Forelimb muscle (tissue), 1 donor: Measurements from ENCODE around the gene IL34. TPM values are rescaled to one million over a fixed set of nuclear protein-coding genes. Genes with fewer than 3 reads are reported as not detected.
"Not testable (repeated sequence)": the region's sequence is repeated elsewhere in the genome, so short reads cannot be mapped to it uniquely, and the experiment has no call there.

ENCODE experiments used
- DNase-seq: peaks from one replicate; pipeline ENCODE4 v3.0.0-alpha.2; 2013; ENCODE audit warnings: low read depth
- polyA plus RNA-seq: library from polyadenylated mRNA; unstranded; fragments of 120-200 nt; gene quantifications from one replicate; pipeline ENCODE4 v1.2.1, GENCODE V29; 2013; ENCODE audit not compliant: insufficient read length

The IL34 gene
- polyA plus RNA-seq, 1 donor = 5.0 TPM

DNA sequence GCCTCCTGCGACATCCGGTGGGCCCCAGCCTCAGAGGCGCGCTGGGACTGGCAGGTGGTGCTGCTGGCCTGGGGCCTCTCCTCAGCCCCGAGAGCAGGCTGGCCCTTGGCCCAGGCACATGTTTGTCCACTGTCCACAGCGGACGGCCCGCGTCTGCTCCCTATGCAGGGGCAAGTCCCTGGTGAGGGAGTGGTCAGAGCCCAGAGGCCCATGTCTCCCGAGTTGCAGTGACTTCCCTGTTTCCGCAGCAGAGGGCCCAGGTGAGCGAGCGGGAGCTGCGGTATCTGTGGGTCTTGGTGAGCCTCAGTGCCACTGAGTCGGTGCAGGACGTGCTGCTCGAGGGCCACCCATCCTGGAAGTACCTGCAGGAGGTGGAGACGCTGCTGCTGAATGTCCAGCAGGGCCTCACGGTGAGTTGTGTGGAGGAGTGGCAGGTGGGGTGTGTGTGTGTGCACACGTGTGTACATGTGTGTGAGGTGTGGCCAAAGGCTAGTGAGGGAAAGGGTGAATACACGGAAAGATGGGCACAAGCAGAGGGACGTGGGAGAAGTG, 10.4 kb downstream of the IL34 start:
- DNase-seq = no peak

DNA sequence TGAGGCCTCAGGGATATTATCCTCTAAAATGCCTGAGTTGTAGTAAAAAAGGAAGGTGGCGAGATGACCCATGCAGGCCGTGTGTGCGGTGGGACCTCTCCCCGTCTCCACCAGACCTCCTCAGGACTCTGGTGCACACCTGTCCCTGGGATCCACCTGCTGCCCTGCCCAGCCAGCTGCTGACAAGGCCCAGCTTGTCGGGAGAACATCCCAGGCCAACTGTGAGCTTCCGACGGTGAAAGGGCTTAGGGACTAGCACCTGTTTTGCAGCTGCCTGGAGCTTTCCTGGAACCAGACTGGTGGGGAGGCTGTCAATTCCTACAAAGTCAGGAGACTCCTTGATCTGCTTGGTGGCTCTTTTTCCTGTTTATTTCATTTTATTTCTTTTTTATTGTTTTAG, 11.6 kb downstream of the IL34 start:
- no peak for DNase-seq

DNA sequence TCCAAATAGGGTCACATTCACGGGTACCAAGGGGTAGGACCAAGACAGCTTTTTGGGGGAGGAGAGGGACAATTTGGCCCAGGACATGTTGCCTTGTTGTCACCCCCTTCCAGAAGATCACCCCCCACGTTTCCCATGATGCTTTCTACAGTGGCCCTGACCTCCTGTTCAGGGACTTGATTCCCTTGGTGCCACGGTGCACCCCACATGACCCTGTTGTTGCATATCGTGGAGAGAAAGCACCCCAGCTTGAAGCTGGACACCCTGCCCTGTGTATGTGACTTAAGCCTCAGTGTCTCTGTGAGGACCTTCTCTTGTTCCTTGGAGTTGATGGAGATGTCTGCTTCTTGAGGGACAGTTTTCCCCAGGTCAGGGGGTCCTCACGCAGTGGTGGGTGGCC, 12.6 kb downstream of the IL34 start:
- no peak for DNase-seq

DNA sequence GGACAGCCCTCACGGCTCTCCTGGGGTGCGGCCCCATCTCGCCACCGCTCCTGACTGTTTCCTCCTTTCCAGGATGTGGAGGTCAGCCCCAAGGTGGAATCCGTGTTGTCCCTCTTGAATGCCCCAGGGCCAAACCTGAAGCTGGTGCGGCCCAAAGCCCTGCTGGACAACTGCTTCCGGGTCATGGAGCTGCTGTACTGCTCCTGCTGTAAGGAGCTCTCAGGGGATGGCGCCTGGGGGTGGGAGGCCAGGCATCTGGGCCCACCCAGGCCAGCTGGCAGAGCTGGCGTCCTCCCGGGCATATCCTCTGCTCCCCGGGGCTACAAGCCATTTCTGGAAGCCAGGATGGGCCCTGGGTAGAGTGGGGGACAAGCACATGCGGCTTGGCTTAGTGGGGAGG, 13.2 kb downstream of the IL34 start:
- DNase-seq = no peak

DNA sequence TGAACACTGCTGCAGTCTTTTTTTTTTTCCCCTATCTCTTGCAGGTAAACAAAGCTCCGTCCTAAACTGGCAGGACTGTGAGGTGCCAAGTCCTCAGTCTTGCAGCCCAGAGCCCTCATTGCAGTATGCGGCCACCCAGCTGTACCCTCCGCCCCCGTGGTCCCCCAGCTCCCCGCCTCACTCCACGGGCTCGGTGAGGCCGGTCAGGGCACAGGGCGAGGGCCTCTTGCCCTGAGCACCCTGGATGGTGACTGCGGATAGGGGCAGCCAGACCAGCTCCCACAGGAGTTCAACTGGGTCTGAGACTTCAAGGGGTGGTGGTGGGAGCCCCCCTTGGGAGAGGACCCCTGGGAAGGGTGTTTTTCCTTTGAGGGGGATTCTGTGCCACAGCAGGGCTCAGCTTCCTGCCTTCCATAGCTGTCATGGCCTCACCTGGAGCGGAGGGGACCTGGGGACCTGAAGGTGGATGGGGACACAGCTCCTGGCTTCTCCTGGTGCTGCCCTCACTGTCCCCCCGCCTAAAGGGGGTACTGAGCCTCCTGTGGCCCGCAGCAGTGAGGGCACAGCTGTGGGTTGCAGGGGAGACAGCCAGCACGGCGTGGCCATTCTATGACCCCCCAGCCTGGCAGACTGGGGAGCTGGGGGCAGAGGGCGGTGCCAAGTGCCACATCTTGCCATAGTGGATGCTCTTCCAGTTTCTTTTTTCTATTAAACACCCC, 13.8 kb downstream of the IL34 start:
- DNase-seq = no peak

DNA sequence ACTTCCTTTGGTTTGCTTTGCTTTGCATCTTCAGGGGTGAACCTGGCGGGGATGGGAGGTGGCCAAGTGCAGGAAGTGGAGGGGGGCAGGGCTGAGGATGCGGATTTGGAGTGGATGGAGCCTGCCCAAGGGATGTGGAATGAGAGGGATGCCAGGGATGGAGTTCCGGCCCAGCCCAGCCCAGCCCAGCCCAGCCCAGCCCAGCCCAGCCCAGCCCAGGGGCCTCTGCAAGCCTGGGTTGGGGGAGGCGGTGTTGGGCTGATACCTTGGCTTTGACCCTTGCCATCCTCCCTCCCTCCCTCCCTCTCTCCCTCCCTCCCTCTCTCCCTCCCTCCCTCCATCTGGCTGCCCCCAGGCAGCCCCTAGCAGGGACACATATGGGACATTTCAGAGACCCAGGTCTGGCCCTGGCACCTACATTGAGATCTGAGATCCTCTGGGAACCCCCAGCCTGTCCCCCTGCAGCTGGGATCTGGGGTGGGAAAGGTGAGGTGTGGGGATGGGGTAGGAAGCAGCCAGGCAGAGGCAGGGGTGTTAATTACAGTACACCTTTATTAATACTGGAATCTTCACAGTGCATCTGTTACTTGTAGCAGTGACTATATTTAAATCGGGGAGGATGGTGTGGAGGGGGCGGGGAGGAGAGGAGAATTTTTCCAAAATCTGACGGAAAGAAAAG, 14.5 kb downstream of the IL34 start:
- DNase-seq = no peak

DNA sequence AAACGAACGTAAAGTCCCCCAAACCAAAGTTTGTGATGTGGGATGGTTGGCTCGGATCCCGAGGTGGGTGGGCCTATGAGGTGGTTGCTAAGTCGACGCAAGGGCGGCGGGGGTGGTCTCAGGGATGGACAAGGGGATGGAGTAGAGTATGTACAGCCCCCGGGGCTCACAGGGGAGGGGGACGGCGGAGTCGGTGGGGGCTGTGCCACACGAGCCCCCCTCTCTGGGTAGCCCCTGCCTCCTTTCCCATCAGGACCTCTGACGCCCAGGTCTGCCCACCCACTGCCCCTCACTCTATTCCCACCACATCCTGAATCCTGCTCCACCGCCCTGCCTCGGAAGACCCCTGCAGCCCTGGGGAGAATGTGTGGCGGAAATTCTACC, 15.2 kb downstream of the IL34 start:
- no peak for DNase-seq

DNA sequence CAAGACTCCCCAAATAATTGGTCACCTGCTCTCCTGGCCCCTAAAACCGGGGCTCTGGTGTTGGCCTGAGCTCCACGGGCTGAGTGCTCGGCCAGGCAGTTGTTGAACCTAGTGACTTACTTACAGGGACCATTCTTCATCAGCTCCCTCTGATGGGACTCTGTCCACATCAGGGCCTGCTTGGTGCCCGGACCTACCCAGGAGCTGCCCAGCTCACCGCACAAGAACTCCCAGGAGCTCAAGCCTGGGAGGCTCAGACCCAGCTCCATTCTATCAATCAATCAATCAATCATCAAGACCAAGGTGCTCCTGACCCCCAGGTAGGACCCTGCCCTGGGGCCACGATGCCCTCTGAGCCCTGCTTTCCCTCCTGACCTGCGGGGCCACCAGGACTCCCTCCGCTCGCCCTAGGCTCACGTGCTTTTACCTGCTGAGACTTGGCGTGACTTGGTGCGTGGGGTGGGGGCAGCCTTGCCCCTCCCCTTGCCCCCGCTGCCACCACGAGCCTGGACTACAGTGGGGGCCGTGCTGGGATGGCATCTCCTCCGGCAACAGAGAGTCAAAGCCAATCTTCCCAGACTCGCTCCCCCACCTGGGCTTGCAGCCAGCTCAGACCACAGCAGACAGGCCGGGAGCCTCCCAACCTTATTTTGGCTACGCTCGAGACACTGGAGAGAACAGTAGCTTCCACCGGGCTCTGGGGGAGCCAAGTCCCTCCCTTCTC, 15.7 kb downstream of the IL34 start:
- no peak for DNase-seq

DNA sequence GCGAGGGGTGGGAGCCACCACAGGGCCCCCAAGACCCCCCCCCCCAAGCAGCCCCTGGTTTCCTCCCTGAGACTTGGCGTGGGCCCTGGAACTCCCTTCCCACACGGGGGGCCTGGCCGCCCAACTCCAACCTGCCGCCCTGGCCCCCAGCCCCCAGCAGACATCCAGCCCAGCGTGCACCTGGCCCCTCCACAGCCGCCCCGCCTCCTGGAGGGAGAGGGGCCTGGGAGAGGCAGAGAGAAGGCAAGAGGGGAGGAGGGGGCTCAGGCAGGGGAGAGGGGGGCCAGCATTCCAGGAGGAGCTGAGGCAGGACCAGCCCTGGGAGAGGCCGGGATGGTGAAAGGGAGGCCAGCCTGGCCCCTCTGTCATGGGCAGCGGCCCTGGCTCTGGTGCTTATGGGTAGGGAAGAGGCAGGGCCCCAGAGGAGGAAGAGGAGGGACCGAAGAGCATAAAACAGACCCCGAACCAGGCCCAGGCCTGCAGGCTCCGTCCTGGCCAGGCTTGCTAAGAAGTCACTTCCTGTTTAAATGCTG, 16.7 kb downstream of the IL34 start:
- no peak for DNase-seq

DNA sequence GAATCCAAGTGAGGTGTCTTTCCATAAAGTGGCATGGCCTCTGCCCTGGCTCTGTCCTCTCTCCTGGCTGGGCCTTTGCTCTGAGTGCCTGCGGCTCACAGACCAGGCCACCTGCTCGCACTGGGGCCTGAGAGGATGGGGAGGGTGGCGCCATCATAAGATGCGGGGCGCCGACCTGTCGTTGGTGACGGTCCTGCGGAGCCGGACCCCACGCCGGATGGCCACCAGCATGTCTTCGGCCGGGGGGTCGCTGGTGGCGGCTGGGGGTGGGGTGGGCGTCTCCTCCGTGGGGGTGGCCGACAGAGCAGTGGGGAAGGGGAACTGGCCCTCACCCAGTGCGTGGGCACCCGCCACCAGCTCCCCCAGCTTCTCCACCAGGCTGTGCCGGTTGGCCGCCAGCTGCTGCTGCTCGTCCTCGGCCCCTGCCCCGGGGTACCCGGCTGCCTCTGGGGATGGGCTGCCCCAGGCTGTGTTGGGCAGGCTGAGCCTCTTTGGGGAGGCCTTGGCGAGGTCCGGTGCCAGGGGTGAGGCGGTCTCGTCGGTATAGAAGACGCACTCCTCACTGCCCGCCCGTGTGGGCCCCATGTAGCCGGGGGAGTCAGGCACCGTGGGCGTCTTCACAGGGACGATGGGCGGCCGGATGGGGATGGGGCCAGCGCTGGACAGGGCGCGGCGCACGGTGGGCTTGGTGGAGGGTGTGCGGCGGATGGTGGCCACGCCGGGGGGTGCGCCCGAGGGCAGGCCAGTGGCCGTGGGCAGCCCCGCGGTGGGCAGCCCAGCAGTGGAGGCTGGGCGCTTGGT, 17.4 kb downstream of the IL34 start:
- no peak for DNase-seq

DNA sequence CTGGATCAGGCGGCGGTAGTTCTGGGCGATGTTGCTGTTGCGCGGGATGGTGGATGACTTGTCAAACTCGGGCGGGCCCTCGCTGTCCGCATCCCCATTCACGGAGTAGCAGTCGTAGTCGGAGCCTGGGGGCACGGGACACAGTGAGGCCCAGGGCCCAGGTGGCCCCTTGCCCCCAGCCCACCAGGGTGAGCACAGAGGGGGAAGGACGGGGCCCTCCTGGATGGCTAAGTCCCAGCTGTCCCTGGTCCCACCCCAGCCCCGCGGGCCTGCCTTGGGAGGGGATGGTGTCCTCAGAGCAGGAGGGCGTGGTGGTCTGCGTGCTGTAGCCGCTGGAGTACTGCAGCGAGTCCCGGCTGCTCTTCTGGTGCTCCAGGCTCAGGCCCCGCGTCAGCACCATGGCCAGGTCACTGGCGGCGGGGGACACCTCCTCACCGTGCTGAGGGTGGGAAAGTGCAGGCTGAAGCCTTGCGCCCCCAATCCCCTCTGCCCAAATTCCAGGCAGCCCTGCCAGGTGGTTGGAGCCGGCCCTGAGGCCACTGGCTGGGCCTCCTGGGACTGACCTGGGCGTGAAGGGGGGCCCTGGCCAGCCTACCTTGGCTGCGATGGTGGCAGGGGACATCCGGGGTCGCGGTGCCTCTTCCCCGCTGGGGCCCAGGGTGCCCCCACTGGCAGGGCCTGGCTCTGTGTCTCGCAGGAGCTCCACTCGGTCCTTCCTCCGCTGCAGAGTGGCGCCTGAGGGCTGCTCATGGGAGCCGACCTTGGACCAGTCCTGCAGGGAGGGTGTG, 18.2 kb downstream of the IL34 start:
- no peak for DNase-seq

DNA sequence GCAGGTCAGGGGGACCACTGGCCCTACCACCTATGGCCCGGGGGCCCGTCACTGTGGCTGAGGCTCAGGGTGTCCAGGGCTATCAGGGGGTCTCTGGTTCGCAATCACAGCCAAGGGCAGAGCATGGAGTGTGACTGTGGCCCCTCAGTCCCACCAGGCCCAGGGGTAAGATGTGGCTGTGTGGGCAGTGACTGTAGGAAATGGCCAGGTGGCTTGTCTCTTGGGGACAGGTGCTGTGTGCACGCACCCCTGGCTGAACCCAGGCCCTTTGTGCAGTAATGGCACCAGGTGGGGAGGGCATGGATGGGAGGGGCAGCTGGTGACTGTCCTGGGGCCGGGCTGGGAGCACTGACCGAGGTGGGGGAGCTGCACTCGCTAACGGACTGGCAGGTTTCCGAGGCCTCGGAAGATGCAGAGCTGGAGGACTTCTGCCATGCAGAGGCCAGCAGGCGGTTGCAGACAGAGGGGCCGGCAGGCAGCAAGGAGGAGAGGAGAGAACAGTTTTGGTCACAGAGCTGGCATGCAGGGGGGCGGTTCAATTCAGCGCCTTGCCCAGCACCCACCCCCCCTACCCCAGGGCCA, 18.8 kb downstream of the IL34 start:
- no peak for DNase-seq

DNA sequence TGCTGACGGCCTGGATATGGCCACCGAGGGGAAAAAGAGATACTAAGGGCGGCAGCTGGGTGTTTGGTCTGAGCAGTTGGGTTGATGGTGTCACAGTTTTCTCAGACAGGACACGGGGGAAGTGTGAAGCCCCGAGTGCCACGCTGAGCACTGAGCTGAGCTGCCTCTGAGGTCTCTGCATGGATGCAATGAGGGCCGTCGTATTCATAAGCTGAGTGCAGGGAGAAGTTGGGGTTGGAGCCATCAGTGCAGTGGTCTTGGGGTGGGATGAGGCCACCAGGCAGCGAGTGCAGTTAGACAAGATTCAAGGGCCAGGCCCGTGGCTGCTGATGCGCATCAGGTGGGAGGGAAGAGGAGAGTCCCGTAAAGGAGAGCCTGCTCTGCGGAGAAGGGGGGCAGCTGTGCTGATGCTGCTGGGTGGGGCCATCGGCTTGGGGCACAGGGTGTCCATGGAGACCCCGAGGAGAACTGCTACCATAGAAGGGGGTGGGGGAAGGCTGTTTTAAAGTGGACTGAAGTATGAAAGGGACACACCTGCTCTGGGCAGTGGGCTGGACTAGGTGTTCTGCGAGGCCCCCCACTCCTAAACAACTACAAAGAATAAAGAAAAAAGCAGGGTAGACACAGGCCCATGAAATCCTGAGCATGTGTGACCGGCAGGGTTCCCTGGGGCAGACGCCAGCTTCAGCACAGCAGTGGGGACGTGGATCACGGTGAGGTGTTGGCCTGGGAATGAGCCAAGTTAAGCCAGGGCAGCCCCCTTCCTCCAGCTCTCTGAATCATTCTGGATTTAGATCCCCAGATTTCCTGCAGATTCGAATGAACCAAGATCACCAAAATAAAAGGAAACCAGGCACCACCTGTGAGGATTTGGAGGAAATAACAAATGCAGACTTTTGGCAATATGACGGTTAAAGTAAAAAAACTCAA, 19.7 kb downstream of the IL34 start:
- no peak for DNase-seq

DNA sequence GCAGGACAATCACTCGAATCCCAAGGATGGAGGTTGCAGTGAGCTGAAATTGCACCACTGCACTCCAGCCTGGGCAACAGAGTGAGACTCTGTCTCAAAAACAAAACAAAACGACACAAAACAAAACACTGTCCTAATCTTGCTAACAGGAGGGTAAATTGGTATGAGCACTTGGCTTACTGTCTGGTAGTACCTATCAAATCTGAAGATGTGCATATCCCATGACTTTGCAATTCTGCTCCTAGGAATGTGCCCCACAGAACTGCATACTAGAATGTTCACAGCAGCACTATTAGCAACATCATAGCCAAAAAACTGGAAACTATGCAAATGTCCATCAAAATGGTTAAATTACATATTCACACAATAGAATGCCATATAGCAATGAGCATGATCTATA, 23.8 kb downstream of the IL34 start:
- no peak for DNase-seq

DNA sequence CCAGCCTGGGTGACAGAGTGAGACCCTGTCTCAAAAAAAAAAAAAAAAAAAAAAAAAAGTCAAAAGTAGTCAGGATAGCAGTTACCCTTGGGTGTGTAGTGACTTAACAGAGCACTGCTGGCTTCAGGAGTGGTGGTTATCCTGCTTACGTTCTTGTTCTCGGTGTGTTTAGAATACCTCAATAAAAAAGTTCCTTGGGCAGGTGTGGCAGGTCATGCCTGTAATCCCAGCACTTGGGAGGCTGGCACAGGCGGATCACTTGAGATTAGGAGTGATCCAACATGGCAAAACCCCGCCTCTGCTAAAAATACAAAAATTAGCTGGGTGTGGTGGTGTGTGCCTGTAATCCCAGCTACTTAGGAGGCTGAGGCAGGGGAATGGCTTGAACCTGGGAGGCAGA, 24.6 kb downstream of the IL34 start:
- DNase-seq = not testable (repeated sequence)

DNA sequence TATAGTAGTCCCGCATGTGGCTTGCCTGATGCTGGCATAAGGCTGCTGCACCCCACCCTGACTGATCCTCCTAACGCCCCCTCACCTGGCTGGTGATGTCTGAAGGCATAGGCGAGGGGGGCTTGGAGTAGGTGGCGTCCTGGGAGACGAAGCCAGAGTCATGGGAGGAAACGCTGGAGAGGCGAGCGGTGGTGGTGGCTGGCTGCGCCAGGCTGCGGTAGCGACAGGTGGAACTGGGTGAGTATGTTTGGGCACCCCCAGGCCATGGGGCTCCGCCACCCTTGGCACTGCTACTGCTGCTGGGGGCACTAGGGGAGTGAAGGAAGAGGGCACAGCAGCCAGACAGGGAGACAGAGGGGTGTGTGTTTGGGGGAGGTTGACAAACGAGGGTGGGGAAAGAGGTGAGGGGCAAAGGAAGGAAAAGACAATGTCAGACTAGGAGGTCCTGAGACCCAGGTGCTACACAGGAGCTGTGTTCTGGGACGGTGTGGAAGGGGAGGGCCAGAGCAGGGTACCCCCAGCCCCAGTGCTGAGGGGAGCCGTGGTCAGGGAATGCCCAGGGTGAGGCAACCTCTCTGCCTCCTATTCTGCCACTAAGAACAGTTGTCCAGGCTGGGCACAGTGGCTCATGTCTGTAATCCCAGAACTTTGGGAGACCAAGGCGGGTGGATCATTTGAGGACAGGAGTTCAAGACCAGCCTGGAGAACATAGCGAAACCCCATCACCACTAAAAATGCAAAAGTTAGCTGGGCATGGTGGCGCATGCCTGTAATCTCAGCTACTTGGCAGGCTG, 28.1 kb downstream of the IL34 start:
- DNase-seq = no peak

DNA sequence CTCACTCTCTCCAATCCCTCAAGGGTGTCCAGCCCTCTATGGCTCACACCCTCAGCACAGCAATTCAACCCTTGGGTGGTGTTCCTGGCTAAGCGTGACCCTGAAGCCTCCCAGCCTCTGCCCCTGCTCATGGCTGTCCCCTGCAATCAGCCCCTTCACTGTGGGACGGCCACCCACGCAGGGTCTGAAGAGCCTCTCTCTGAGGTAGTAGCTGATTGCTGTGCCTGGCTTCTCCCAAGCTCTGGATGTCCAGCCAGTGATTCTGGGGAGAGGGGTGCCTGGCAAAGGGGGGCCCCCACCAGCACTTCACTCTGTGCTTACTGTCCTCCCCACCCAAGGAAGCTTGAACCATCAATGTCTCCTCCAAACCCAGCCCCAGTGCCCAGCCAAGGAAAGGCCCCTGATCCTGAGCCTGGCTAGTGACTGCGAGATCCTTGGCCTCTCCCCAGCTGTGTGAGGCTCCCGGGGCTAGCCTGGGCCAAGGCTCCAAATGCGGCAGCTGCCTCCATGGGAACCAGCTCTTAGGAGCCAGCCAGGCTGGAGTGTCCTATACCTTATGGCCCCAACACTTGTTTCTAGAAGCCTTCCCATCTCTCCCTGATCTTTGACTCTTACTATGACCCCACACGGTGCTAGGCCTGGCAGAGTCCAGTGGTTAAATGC, 29.6 kb downstream of the IL34 start:
- no peak for DNase-seq
